ENCODE measurements around the gene CACNA1D. TPM values are rescaled to one million over a fixed set of nuclear protein-coding genes. Genes with fewer than 3 reads are reported as not detected.

CACNA1D gene
- total RNA-seq, 1 experiment from 2014 or later = 1.1 TPM

DNA sequence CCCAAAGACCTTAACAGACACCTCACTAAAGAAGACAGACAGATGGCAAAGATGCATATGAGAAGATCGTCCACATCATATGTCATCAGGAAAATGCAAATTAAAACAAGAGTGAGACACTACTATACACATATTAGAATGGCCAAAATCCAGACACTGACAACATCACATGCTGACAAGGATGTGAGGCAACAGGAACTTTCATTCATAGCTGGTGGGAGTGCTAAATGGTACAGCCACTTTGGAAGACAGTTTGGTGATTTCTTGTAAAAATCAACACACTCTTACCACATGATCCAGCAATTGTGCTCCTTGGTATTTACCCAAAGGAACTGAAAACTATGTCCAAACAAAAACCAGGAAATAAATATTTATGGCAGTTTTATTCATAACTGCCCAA is 334.2 kb downstream of the CACNA1D start:
- ATAC-seq = no peak

More for the DNA sequence above, 334.2 kb downstream of the CACNA1D start:
- Histone ChIP-seq H3K36me3 (ENCODE audit: control insufficient read depth in 1 of 2, insufficient read depth in 2 of 2, low read length in 2 of 2) (peaks cover 0 to 2% of the 10 kb centered on the region in 2 experiments; a peak in 1 of 4 replicates), H4K20me1 (ENCODE audit: insufficient read depth) (no peaks in the 10 kb centered on the region), H3K4me2 (ENCODE audit: low read length) (no peak overlapping the region), H3K27ac (ENCODE audit: low read depth, low read length) (no peak overlapping the region), H3K4me3 (replicated peaks in 1 of 2; ENCODE audit: low read depth in 1 of 2, low read length in 2 of 2) (no peak overlapping the region), H3K4me1 (ENCODE audit: control insufficient read depth in 1 of 2, insufficient read depth in 2 of 2, low read length in 2 of 2) (no peaks in the 10 kb centered on the region), H3K9me2 (ENCODE audit: insufficient read depth) (no peaks in the 10 kb centered on the region), H3K9ac (ENCODE audit: low read length) (no peak overlapping the region), H3K27me3 (ENCODE audit: insufficient read depth, low read length) (no peaks in the 10 kb centered on the region), H3K9me3 (ENCODE audit: control insufficient read depth in 1 of 2, insufficient read depth in 1 of 2, low read depth in 1 of 2, low read length in 2 of 2) (no peaks in the 10 kb centered on the region), H3K79me2 (ENCODE audit: insufficient read depth, low read length) (no peaks in the 10 kb centered on the region), H2AFZ (ENCODE audit: low read depth, low read length, poor library complexity, severe bottlenecking) (no peak overlapping the region)
- intact Hi-C loops (cut with micrococcal nuclease) = no loop called here
- DNase-seq (ENCODE audit: low read depth, low spot score) = no peak
- ChIA-PET POLR2A (interaction anchor here (1.0 kb wide), 1 partner anchor 17 kb away, joined by 4 read pairs; no protein-coding TSS in a partner anchor), RAD21 (ENCODE audit: low non-redundant PET in 1 of 2, low total read pairs in 2 of 2, uncharacterized antibody in 2 of 2, unreplicated experiment in 2 of 2) (no interaction called here), CTCF (no interaction called here)
- no TSS peak for BruUV-seq (replicated peaks)
- TF ChIP-seq MAX (IDR thresholded peaks at IDR 0.05) (no peak), RAD21 (IDR thresholded peaks at IDR 0.05; ENCODE audit: low read depth) (no peak), ZNF274 (IDR thresholded peaks at IDR 0.05; ENCODE audit: low read depth, low read length) (no peak), CEBPB (IDR thresholded peaks at IDR 0.05; ENCODE audit: low read depth) (no peak), FOSL1 (IDR thresholded peaks at IDR 0.05; ENCODE audit: low read depth) (no peak), EZH2 (IDR thresholded peaks at IDR 0.05) (no peak), CTCF (IDR thresholded peaks at IDR 0.05 in 2 of 3, conservative IDR thresholded peaks at IDR 0.05 in 1 of 3; ENCODE audit: borderline replicate concordance in 1 of 3, insufficient read depth in 1 of 3, low read depth in 2 of 3, low read length in 2 of 3) (no peak), SRF (IDR thresholded peaks at IDR 0.05; ENCODE audit: low read depth) (no peak), TCF7L2 (IDR thresholded peaks at IDR 0.05; ENCODE audit: borderline replicate concordance, extremely low read depth, insufficient read depth, insufficient read length) (no peak), REST (IDR thresholded peaks at IDR 0.05; ENCODE audit: low read depth) (no peak), EGR1 (IDR thresholded peaks at IDR 0.05; ENCODE audit: low read depth) (no peak)

Data from HCT116 (cell line).